Left ventricle myocardium inferior (tissue), 1 donor: ENCODE results near the gene TRMT6. TPM values are rescaled to one million over a fixed set of nuclear protein-coding genes. Genes with fewer than 3 reads are reported as not detected.

Experiments
- DNase-seq: peaks from one replicate; pipeline ENCODE4 v3.0.0-alpha.2; 2020
- H3K27ac ChIP-seq: fragments of 200-600 bp; replicated peaks from 2 replicates; pipeline ENCODE4 v1.8.0; 2021
- H3K27me3 ChIP-seq: fragments of 200-600 bp; 2 replicates; pipeline ENCODE4 v1.8.0; 2021; ENCODE audit warnings: low read depth
- H3K36me3 ChIP-seq: fragments of 200-600 bp; 2 replicates; pipeline ENCODE4 v1.8.0; 2021
- H3K4me1 ChIP-seq: fragments of 200-600 bp; 2 replicates; pipeline ENCODE4 v1.8.0; 2021
- H3K4me3 ChIP-seq: fragments of 200-600 bp; 2 replicates; pipeline ENCODE4 v1.8.0; 2021; ENCODE audit warnings: mild to moderate bottlenecking, moderate library complexity
- H3K9me3 ChIP-seq: fragments of 200-600 bp; replicated peaks from 2 replicates; pipeline ENCODE4 v1.8.0; 2021
- intact Hi-C: fragments of 100-400 bp; cut with micrococcal nuclease; formaldehyde crosslinking; loops from one replicate; pipeline ENCODE4 v1.11.0; 2022
- total RNA-seq: library from RNA; stranded (reverse); fragmentation: NEBNext Ultra II Directional; extraction: Animal tissue kit (Norgen Biotek cat#: 25700); gene quantifications from one replicate; pipeline ENCODE4 v1.2.1, GENCODE V29; 2021
- TF ChIP-seq, protein P1 (sequence below): fragments of 200-600 bp; IDR thresholded peaks from 2 replicates; pipeline ENCODE4 v1.8.0; 2021; ENCODE audit warnings: antibody characterized with exemption, mild to moderate bottlenecking, borderline replicate concordance
- donor health status: DM: no; HTN: yes; CAD: no; lungs with severe emphysema.

Gene TRMT6
- total RNA-seq, 1 donor from 2014 or later = 7.2 TPM

DNA sequence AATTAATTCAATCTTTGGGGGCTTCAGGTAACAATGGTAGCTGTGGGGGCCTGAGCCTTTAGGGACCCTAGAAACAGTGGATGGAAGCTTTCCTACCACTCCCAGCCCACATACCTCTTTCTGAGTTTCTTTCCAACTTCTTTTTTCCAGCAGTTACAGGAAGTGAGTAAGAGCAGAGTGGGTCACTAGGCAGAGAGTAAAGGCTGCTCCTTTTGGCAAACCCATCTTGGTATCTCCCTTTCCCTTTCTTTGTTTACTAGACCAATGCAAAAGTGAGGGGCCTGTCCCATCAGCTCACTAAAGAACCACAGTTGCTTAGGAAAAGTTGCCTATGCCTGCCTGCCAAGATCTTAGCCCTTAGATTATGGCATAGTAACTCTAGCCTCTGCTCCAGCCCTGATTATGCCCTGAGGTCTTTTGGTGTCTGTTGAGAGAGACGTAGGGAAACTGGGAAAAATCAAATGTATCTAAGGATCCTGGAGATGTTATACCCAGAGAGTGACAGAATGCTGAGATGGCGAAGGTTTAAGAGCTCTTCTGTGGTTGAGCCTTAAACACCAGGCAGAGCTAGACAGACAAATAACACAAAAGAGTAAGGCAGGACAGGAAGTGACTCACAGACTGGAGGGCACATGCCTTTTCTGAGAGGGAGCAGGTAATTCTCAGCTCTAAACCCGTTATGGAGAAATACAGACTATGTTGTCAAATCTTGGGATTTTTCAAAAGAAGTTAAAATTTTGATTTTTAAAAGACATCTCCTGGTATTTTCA is 31.3 kb downstream of the TRMT6 start:
- TF ChIP-seq, protein P1, sequence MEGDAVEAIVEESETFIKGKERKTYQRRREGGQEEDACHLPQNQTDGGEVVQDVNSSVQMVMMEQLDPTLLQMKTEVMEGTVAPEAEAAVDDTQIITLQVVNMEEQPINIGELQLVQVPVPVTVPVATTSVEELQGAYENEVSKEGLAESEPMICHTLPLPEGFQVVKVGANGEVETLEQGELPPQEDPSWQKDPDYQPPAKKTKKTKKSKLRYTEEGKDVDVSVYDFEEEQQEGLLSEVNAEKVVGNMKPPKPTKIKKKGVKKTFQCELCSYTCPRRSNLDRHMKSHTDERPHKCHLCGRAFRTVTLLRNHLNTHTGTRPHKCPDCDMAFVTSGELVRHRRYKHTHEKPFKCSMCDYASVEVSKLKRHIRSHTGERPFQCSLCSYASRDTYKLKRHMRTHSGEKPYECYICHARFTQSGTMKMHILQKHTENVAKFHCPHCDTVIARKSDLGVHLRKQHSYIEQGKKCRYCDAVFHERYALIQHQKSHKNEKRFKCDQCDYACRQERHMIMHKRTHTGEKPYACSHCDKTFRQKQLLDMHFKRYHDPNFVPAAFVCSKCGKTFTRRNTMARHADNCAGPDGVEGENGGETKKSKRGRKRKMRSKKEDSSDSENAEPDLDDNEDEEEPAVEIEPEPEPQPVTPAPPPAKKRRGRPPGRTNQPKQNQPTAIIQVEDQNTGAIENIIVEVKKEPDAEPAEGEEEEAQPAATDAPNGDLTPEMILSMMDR = no peak
- Histone ChIP-seq H3K4me1 (no peaks in the 10 kb centered on the region), H3K4me3 (no peak overlapping the region), H3K36me3 (no peaks in the 10 kb centered on the region), H3K27ac (no peak overlapping the region), H3K27me3 (peaks cover 19% of the 10 kb centered on the region), H3K9me3 (no peaks in the 10 kb centered on the region)
- DNase-seq = no peak
- intact Hi-C loops = no loop called here

DNA sequence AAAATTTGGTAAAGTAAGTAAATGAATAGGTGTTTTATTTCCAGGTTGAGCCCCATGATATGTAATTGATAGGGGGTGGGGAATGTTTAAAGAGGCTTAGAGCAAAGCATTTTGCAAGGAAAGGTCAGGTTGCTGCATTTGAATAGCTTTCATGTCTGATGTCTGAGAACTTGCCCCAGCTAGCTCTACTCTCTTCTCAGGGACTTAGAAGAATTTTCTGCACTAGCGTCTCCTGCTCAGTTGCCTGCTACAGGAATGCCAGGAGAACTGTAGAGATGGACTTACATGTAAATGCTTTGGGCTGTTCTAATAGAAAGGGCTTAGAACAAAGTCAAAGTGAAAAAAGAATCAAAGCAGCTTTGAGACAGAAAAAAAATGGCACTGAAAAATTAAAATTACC is 35.5 kb downstream of the TRMT6 start:
- Histone ChIP-seq H3K36me3 (no peaks in the 10 kb centered on the region), H3K4me3 (no peak overlapping the region), H3K27ac (no peak overlapping the region), H3K9me3 (no peaks in the 10 kb centered on the region), H3K4me1 (peaks cover 7% of the 10 kb centered on the region), H3K27me3 (peaks cover 36% of the 10 kb centered on the region)
- no peak for DNase-seq
- intact Hi-C loops = no loop called here
- TF ChIP-seq, protein P1 = no peak

DNA sequence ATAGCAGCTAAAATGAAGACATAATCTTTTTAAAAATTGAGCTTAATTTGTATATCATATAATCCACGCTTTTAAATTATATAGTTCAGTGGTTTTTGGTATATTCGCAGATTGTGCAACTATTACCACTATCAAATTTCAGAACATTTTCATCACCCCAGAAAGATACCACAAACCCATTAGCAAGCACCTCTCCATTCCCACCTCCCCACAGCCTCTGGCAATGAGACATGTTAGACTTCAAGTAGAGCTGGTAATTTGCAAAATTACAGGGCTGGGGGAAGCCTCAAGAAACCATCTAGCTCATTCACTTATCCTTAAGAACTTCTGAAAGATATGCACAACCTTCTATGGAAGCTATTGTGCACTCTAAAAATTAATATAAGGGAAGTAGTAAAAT is 37.2 kb downstream of the TRMT6 start:
- no peak for DNase-seq
- Histone ChIP-seq H3K9me3 (no peaks in the 10 kb centered on the region), H3K4me3 (no peak overlapping the region), H3K27me3 (peaks cover 49% of the 10 kb centered on the region), H3K27ac (no peak overlapping the region), H3K4me1 (peaks cover 7% of the 10 kb centered on the region), H3K36me3 (no peaks in the 10 kb centered on the region)
- intact Hi-C loops = no loop called here
- TF ChIP-seq, protein P1 = no peak

DNA sequence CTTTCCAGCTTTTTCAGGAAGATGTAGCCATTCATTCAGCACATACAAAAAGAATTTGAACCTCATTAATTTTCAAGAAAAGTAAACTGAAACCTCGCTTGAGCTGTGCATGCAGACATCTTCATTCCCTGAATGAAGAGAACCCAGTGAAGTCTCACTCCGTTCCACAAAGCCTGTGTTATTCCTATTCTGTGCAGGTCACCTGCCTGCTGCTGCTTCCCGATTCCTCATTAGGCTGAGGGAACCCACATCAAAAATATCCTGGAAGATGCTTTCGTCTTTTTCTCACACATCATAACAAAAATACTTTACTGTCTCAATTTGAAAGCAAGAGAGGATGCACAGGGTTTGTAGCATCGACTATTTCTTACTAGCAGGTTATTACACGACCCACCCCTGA is 40.1 kb downstream of the TRMT6 start:
- peaks cover 52% of the 10 kb centered on the region for H3K27me3 ChIP-seq
- H3K4me1 ChIP-seq = peaks cover 7% of the 10 kb centered on the region
- TF ChIP-seq, protein P1 = no peak
- no peak overlapping the region for H3K27ac ChIP-seq
- H3K9me3 ChIP-seq = no peaks in the 10 kb centered on the region
- no peak overlapping the region for H3K4me3 ChIP-seq
- intact Hi-C loops = no loop called here
- DNase-seq = no peak
- no peaks in the 10 kb centered on the region for H3K36me3 ChIP-seq

DNA sequence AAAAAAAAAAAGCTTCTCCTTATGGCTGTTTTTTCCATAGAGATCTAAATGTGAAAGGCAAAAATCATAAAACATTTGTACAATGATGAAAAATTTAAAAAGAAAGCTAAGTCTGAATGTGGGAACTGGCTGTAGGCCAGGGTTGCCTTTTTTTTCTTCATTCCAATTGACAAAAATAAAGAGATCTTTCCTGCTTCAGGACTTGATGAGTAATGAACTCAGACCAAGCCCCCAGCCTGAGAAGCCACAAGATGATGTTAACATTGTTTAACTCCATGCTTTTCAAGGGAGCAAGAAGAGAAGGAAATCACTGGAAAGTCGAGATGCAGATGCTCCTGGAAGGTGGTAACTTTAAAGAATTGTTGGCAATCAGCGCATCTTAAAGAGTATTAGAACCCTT is 41.4 kb downstream of the TRMT6 start:
- TF ChIP-seq, protein P1 = no peak
- H3K4me1 ChIP-seq = peaks cover 7% of the 10 kb centered on the region
- intact Hi-C loops = no loop called here
- H3K9me3 ChIP-seq = no peaks in the 10 kb centered on the region
- no peak overlapping the region for H3K27ac ChIP-seq
- peaks cover 45% of the 10 kb centered on the region for H3K27me3 ChIP-seq
- no peak overlapping the region for H3K4me3 ChIP-seq
- H3K36me3 ChIP-seq = no peaks in the 10 kb centered on the region
- no peak for DNase-seq
